Ascending aorta (tissue), 2 donors: ENCODE data around the gene DMD. TPM values are rescaled to one million over a fixed set of nuclear protein-coding genes. Genes with fewer than 3 reads are reported as not detected.

ENCODE experiments used
- DNase-seq, 2 donors: peaks; one replicate each; pipeline ENCODE4 v3.0.0-alpha.2; 2019; ENCODE audit warnings: low spot score in 2 of 2
- H3K27ac ChIP-seq, 2 donors: fragments of 200-600 bp; sonication (generic); one replicate each; pipeline ENCODE4 v1.5.1; 2016 to 2017; ENCODE audit warnings: mild to moderate bottlenecking in 1 of 2
- H3K27me3 ChIP-seq: fragments of 200-600 bp; sonication (generic); one replicate; pipeline ENCODE4 v1.5.1; 2017
- H3K36me3 ChIP-seq, 2 donors: fragments of 200-600 bp; sonication (generic); one replicate each; pipeline ENCODE4 v1.5.1; 2016
- H3K4me1 ChIP-seq, 2 donors: fragments of 200-600 bp; sonication (generic); one replicate each; pipeline ENCODE4 v1.5.1; 2016 to 2017; ENCODE audit warnings: mild to moderate bottlenecking in 1 of 2
- H3K4me3 ChIP-seq, 2 donors: fragments of 200-600 bp; sonication (generic); one replicate each; pipeline ENCODE4 v1.5.1; 2016 to 2017; ENCODE audit warnings: mild to moderate bottlenecking in 1 of 2
- H3K9me3 ChIP-seq, 2 donors: fragments of 200-600 bp; sonication (generic); one replicate each; pipeline ENCODE4 v1.5.1; 2016
- CTCF ChIP-seq, 3 experiments: fragments of 200-600 bp in 2 of 3; fragments of 450-650 bp in 1 of 3; sonication (generic) in 2 of 3; IDR thresholded peaks; one replicate each; pipeline ENCODE4 v1.5.1; 2016 to 2019; ENCODE audit warnings: antibody characterized with exemption in 3 of 3, mild to moderate bottlenecking in 1 of 3, moderate library complexity in 1 of 3
- intact Hi-C: fragments of 100-400 bp; cut with DNase I; formaldehyde crosslinking; loops from one replicate; pipeline ENCODE4 v1.15.1; 2023
- total RNA-seq: library from RNA; depleted of rRNA; stranded (reverse); fragments of >200 nt; gene quantifications from one replicate; pipeline ENCODE4 v1.1.0, GENCODE V29; 2016

DMD gene
- total RNA-seq, 1 donor from 2014 or later = 40.0 TPM

- no peaks in the 10 kb centered on the region for H3K27me3 ChIP-seq
- no peaks in the 10 kb centered on the region for H3K9me3 ChIP-seq
- no peak for TF ChIP-seq CTCF (IDR thresholded peaks at IDR 0.05)
- H3K36me3 ChIP-seq = no peaks in the 10 kb centered on the region
- no peak overlapping the region for H3K4me3 ChIP-seq
- no peak for DNase-seq
- H3K4me1 ChIP-seq = no peaks in the 10 kb centered on the region
- H3K27ac ChIP-seq = no peak overlapping the region
- intact Hi-C loops = no loop called here
Observed at GRCh38 chrX:32480019-32480418, 731.3 kb downstream of the DMD start.

GRCh38 chrX:32472364-32472763 is 739.0 kb downstream of the DMD start:
- intact Hi-C loops = no loop called here

GRCh38 chrX:32455704-32456103 is 755.6 kb downstream of the DMD start:
- no peak overlapping the region for H3K27ac ChIP-seq
- H3K4me1 ChIP-seq = no peaks in the 10 kb centered on the region
- no peak for TF ChIP-seq CTCF (IDR thresholded peaks at IDR 0.05)
- H3K4me3 ChIP-seq = no peak overlapping the region
- H3K9me3 ChIP-seq = no peaks in the 10 kb centered on the region
- intact Hi-C loops = no loop called here
- no peaks in the 10 kb centered on the region for H3K36me3 ChIP-seq
- no peaks in the 10 kb centered on the region for H3K27me3 ChIP-seq
- DNase-seq = no peak

More at GRCh38 chrX:32472364-32472763, 739.0 kb downstream of the DMD start:
- H3K4me1 ChIP-seq = no peaks in the 10 kb centered on the region
- no peak for TF ChIP-seq CTCF (IDR thresholded peaks at IDR 0.05)
- H3K9me3 ChIP-seq = no peaks in the 10 kb centered on the region
- no peaks in the 10 kb centered on the region for H3K36me3 ChIP-seq
- H3K27ac ChIP-seq = no peak overlapping the region
- no peak overlapping the region for H3K4me3 ChIP-seq
- no peak for DNase-seq
- H3K27me3 ChIP-seq = no peaks in the 10 kb centered on the region

GRCh38 chrX:32451954-32452695 is 759.2 kb downstream of the DMD start:
- intact Hi-C loops = no loop called here
- Histone ChIP-seq H3K9me3 (no peaks in the 10 kb centered on the region), H3K36me3 (no peaks in the 10 kb centered on the region), H3K27ac (no peak overlapping the region), H3K27me3 (no peaks in the 10 kb centered on the region), H3K4me3 (no peak overlapping the region), H3K4me1 (no peaks in the 10 kb centered on the region)
- no peak for TF ChIP-seq CTCF (IDR thresholded peaks at IDR 0.05)
- no peak for DNase-seq

DNA sequence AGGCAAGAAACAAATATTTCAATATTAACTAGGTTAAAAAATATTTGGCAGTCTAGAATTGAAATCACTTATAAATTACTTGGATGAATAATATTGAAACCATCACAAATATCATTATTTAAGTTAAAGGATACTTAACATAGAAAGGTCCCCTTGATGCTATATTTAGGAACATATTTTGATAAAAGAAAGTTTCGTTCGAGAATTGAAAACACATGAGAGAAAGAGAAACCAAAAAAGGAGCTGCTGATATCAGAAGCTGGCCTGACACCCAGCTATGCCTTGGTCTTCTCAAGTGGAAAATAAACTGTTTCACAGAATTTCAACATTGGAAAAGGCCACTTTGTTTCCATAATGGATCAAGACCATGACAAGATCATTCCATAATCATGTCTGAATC is 762.4 kb downstream of the DMD start:
- no peaks in the 10 kb centered on the region for H3K27me3 ChIP-seq
- DNase-seq = no peak
- intact Hi-C loops = no loop called here
- no peaks in the 10 kb centered on the region for H3K9me3 ChIP-seq
- no peaks in the 10 kb centered on the region for H3K4me1 ChIP-seq
- H3K4me3 ChIP-seq = no peak overlapping the region
- H3K36me3 ChIP-seq = no peaks in the 10 kb centered on the region
- no peak for TF ChIP-seq CTCF (IDR thresholded peaks at IDR 0.05)
- no peak overlapping the region for H3K27ac ChIP-seq
